NCI-H2227 (cell line): ENCODE data around the gene DHX34.
A peak's percentile ranks its signal among the peaks of the same experiment; 100 is the strongest.
"Not testable (repeated sequence)": the region's sequence is repeated elsewhere in the genome, so short reads cannot be mapped to it uniquely, and the experiment has no call there.

Experiments used
- DNase-seq: peaks from one replicate; lab custom pipeline; 2025; ENCODE audit not compliant: unreplicated experiment; lab: John Stamatoyannopoulos, UW

The DHX34 gene

GRCh38 chr19:47348819-47349795 lies at the start of gene DHX34:
DHX34 (plus strand) TSS chr19:47349315; CDS start chr19:47353031, 3,716 bp downstream.
- peak; percentile 97 for DNase-seq

- DNase-seq = not testable (repeated sequence)
These were observed 48.2 kb upstream of the DHX34 start for GRCh38 chr19:47300867-47301266.

- DNase-seq = no peak
These were observed 46.9 kb upstream of the DHX34 start for GRCh38 chr19:47302249-47302648.

- DNase-seq = no peak
These were observed 45.1 kb upstream of the DHX34 start for GRCh38 chr19:47303966-47304365.

- DNase-seq = peak; percentile 61
These were observed 43.8 kb upstream of the DHX34 start for GRCh38 chr19:47305309-47305751.

GRCh38 chr19:47306303-47306702 lies 42.8 kb upstream of the DHX34 start:
- DNase-seq = no peak

- no peak for DNase-seq
These were observed 40.1 kb upstream of the DHX34 start for GRCh38 chr19:47309038-47309437.

- DNase-seq = no peak
These were observed 39.5 kb upstream of the DHX34 start, which contains the start of gene C5AR1 for GRCh38 chr19:47309608-47310007. C5AR1 (plus strand) TSS chr19:47309861; CDS start chr19:47309896, 35 bp downstream.

GRCh38 chr19:47310323-47310722 lies 38.8 kb upstream of the DHX34 start:
- no peak for DNase-seq

- DNase-seq = no peak
These were observed 38.3 kb upstream of the DHX34 start for GRCh38 chr19:47310819-47311218.

- DNase-seq = no peak
These were observed 36.6 kb upstream of the DHX34 start for GRCh38 chr19:47312366-47313006.

- no peak for DNase-seq
These were observed 35.3 kb upstream of the DHX34 start for GRCh38 chr19:47313754-47314295.

- peak; percentile 16 for DNase-seq
These were observed 33.8 kb upstream of the DHX34 start for GRCh38 chr19:47315125-47315821.

- no peak for DNase-seq
These were observed 32.6 kb upstream of the DHX34 start for GRCh38 chr19:47316513-47316912.

- no peak for DNase-seq
These were observed 28.9 kb upstream of the DHX34 start for GRCh38 chr19:47319923-47320871.

- no peak for DNase-seq
These were observed 27.5 kb upstream of the DHX34 start for GRCh38 chr19:47321630-47322029.

GRCh38 chr19:47322058-47322457 lies 27.1 kb upstream of the DHX34 start:
- DNase-seq = no peak

GRCh38 chr19:47323409-47323808 lies 25.7 kb upstream of the DHX34 start:
- no peak for DNase-seq

- no peak for DNase-seq
These were observed 25.2 kb upstream of the DHX34 start for GRCh38 chr19:47323872-47324271.

- no peak for DNase-seq
These were observed 24.6 kb upstream of the DHX34 start for GRCh38 chr19:47324502-47324901.
